HG03060 (cell line): Measurements from ENCODE around the gene LBR.
"Not testable (repeated sequence)": the region's sequence is repeated elsewhere in the genome, so short reads cannot be mapped to it uniquely, and the experiment has no call there.

ENCODE experiments used
- ATAC-seq: cut with Tn5 transposase; IDR thresholded peaks from one replicate; pipeline ENCODE4 v1.9.1; 2021; ENCODE audit warnings: low read depth, moderate number of reproducible peaks; ENCODE audit not compliant: unreplicated experiment

LBR gene

GRCh38 chr1:225427235-225428067 is at the start of gene LBR:
TSS of gene LBR (minus strand) at chr1:225428038. CDS start at chr1:225424075, 3,963 bp downstream.
- peak; percentile 5 for ATAC-seq

GRCh38 chr1:225477296-225477911 is 49.6 kb upstream of the LBR start:
- ATAC-seq: no peak

GRCh38 chr1:225476538-225476988 is 48.7 kb upstream of the LBR start:
- ATAC-seq: no peak

GRCh38 chr1:225476100-225476511 is 48.3 kb upstream of the LBR start:
- ATAC-seq: no peak

GRCh38 chr1:225474986-225475820 is 47.4 kb upstream of the LBR start:
- ATAC-seq: peak; percentile 53

- ATAC-seq: no peak
Measured at GRCh38 chr1:225474439-225474985, 46.7 kb upstream of the LBR start.

GRCh38 chr1:225473676-225474438 is 46.0 kb upstream of the LBR start:
- not testable (repeated sequence) for ATAC-seq

- ATAC-seq: not testable (repeated sequence)
Measured at GRCh38 chr1:225473266-225473665, 45.4 kb upstream of the LBR start.

GRCh38 chr1:225471453-225472301 is 43.8 kb upstream of the LBR start:
- no peak for ATAC-seq

GRCh38 chr1:225471109-225471452 is 43.2 kb upstream of the LBR start:
- ATAC-seq: no peak

GRCh38 chr1:225470211-225471108 is 42.6 kb upstream of the LBR start:
- ATAC-seq: no peak

GRCh38 chr1:225469051-225469450 is 41.2 kb upstream of the LBR start:
- no peak for ATAC-seq

GRCh38 chr1:225468270-225469020 is 40.6 kb upstream of the LBR start:
- no peak for ATAC-seq

- ATAC-seq: peak; percentile 73
Measured at GRCh38 chr1:225467193-225468020, 39.6 kb upstream of the LBR start.

GRCh38 chr1:225466848-225467192 is 39.0 kb upstream of the LBR start:
- no peak for ATAC-seq

- ATAC-seq: no peak
Measured at GRCh38 chr1:225465793-225466517, 38.1 kb upstream of the LBR start.
